ENCODE data around the gene GFRA1. TPM values are rescaled to one million over a fixed set of nuclear protein-coding genes. Genes with fewer than 3 reads are reported as not detected.

Gene GFRA1
- total and polyA plus RNA-seq, 2 donors (not counting 3 experiments of a cell fraction or from before 2014, with no cell fraction given), result 0.22 to 0.88 TPM

- Histone ChIP-seq H3K9me3 (replicated peaks; ENCODE audit: control insufficient read depth, insufficient read depth, low read length) (peaks cover 1% of the 10 kb centered on the region), H3K9ac (replicated peaks; ENCODE audit: extremely low read depth, insufficient read depth, low read length) (no peak overlapping the region), H3K79me2 (ENCODE audit: control insufficient read depth, insufficient read depth, low read length) (no peaks in the 10 kb centered on the region), H3K4me1 (ENCODE audit: control insufficient read depth, extremely low read depth, insufficient read depth, low read length) (no peaks in the 10 kb centered on the region), H3K4me3 (replicated peaks in 1 of 3; ENCODE audit: insufficient read depth in 1 of 3, low read depth in 1 of 3, low read length in 3 of 3) (no peak overlapping the region), H3K9me1 (replicated peaks; ENCODE audit: control insufficient read depth, extremely low read depth, insufficient read depth, low read length) (no peaks in the 10 kb centered on the region), H3K27me3 (ENCODE audit: control insufficient read depth in 2 of 2, insufficient read depth in 2 of 2, low read length in 2 of 2) (no peaks in the 10 kb centered on the region), H4K20me1 (replicated peaks; ENCODE audit: control insufficient read depth, extremely low read depth, insufficient read depth, low read length) (no peaks in the 10 kb centered on the region), H3K27ac (ENCODE audit: insufficient read depth, low read depth, low read length) (no peak overlapping the region), H2AFZ (ENCODE audit: low read depth, low read length) (no peak overlapping the region), H3K36me3 (ENCODE audit: control insufficient read depth in 2 of 2, extremely low read depth in 1 of 2, insufficient read depth in 2 of 2, low read length in 2 of 2) (no peaks in the 10 kb centered on the region), H3K4me2 (ENCODE audit: insufficient read depth, low read length) (no peak overlapping the region)
- BruUV-seq (replicated peaks), result no TSS peak
- no peak for DNase-seq (ENCODE audit: low read depth, low spot score)
- TF ChIP-seq, protein P1, sequence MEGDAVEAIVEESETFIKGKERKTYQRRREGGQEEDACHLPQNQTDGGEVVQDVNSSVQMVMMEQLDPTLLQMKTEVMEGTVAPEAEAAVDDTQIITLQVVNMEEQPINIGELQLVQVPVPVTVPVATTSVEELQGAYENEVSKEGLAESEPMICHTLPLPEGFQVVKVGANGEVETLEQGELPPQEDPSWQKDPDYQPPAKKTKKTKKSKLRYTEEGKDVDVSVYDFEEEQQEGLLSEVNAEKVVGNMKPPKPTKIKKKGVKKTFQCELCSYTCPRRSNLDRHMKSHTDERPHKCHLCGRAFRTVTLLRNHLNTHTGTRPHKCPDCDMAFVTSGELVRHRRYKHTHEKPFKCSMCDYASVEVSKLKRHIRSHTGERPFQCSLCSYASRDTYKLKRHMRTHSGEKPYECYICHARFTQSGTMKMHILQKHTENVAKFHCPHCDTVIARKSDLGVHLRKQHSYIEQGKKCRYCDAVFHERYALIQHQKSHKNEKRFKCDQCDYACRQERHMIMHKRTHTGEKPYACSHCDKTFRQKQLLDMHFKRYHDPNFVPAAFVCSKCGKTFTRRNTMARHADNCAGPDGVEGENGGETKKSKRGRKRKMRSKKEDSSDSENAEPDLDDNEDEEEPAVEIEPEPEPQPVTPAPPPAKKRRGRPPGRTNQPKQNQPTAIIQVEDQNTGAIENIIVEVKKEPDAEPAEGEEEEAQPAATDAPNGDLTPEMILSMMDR (IDR thresholded peaks at IDR 0.05; ENCODE audit: extremely low read depth in 1 of 2, insufficient read depth in 1 of 2, low read depth in 1 of 2, low read length in 2 of 2), result no peak
- TF ChIP-seq EZH2 (IDR thresholded peaks at IDR 0.05; ENCODE audit: borderline replicate concordance, low read depth, low read length, severe bottlenecking) (no peak), POLR2A (IDR thresholded peaks at IDR 0.05; ENCODE audit: low read depth, low read length) (no peak), MAX (IDR thresholded peaks at IDR 0.05; ENCODE audit: insufficient read depth, insufficient read length) (no peak), GATA2 (IDR thresholded peaks at IDR 0.05; ENCODE audit: insufficient read depth, insufficient read length, low read depth, low read length) (no peak), FOS (IDR thresholded peaks at IDR 0.05; ENCODE audit: borderline replicate concordance, insufficient read depth, low read length) (no peak), JUN (IDR thresholded peaks at IDR 0.05; ENCODE audit: borderline replicate concordance, insufficient read depth, insufficient read length, low read depth) (no peak), MYC (IDR thresholded peaks at IDR 0.05; ENCODE audit: low read depth, low read length) (no peak), POLR2AphosphoS5 (IDR thresholded peaks at IDR 0.05; ENCODE audit: insufficient read depth, low read depth, low read length) (no peak)
- intact Hi-C loops (cut with micrococcal nuclease) (no loop called here), dilution Hi-C loops (cut with MboI; ENCODE audit: extremely low pct_ligation_motif_present, low sequenced_read_pairs) (no loop called here)
- FAIRE-seq, result no peak
- POLR2A ChIA-PET, result no interaction called here
- CTCF ChIA-PET, result no interaction called here
Measured at GRCh38 chr10:116126239-116126638, 146.8 kb downstream of the GFRA1 start.
